Islet precursor cell (in vitro differentiated cells): Measurements from ENCODE around the gene CBX6.
A peak's percentile ranks its signal among the peaks of the same experiment; 100 is the strongest.
"Not testable (repeated sequence)": the region's sequence is repeated elsewhere in the genome, so short reads cannot be mapped to it uniquely, and the experiment has no call there.

Experiments
- DNase-seq: peaks from one replicate; pipeline ENCODE4 v3.0.0-alpha.2; 2018

The CBX6 gene

GRCh38 chr22:38872172-38872830 lies at the start of gene CBX6:
Gene CBX6 (minus strand): TSS chr22:38872216. CDS start chr22:38872190, 26 bp downstream.
- peak; percentile 92 for DNase-seq

GRCh38 chr22:38921806-38922205 lies 49.8 kb upstream of the CBX6 start:
- DNase-seq = no peak

GRCh38 chr22:38921120-38921519 lies 49.1 kb upstream of the CBX6 start:
- no peak for DNase-seq

- DNase-seq = no peak
These were observed 47.7 kb upstream of the CBX6 start for GRCh38 chr22:38919631-38920190.

GRCh38 chr22:38911434-38911833 lies 39.4 kb upstream of the CBX6 start:
- DNase-seq = no peak

GRCh38 chr22:38907767-38908166 lies 35.8 kb upstream of the CBX6 start:
- DNase-seq = no peak

GRCh38 chr22:38906052-38906451 lies 34.0 kb upstream of the CBX6 start:
- DNase-seq = no peak

- not testable (repeated sequence) for DNase-seq
These were observed 32.1 kb upstream of the CBX6 start for GRCh38 chr22:38904052-38904617.

- peak; percentile 76 for DNase-seq
These were observed 29.2 kb upstream of the CBX6 start for GRCh38 chr22:38901111-38901641.

- DNase-seq = no peak
These were observed 28.7 kb upstream of the CBX6 start for GRCh38 chr22:38900677-38901076.

GRCh38 chr22:38891256-38891655 lies 19.2 kb upstream of the CBX6 start:
- no peak for DNase-seq

- DNase-seq = no peak
These were observed 18.4 kb upstream of the CBX6 start for GRCh38 chr22:38890377-38890776.

GRCh38 chr22:38886333-38886732 lies 14.3 kb upstream of the CBX6 start:
- DNase-seq = no peak

GRCh38 chr22:38882972-38883622 lies 11.1 kb upstream of the CBX6 start:
- no peak for DNase-seq

GRCh38 chr22:38881997-38882879 lies 10.2 kb upstream of the CBX6 start:
- no peak for DNase-seq

GRCh38 chr22:38881464-38881871 lies 9.5 kb upstream of the CBX6 start:
- DNase-seq = no peak

- no peak for DNase-seq
These were observed 7.9 kb upstream of the CBX6 start for GRCh38 chr22:38879961-38880360.

GRCh38 chr22:38879108-38879729 lies 7.2 kb upstream of the CBX6 start:
- no peak for DNase-seq

- DNase-seq = peak; percentile 45
These were observed 6.0 kb upstream of the CBX6 start for GRCh38 chr22:38878001-38878400.

GRCh38 chr22:38874529-38875222 lies 2.7 kb upstream of the CBX6 start:
- peak; percentile 35 for DNase-seq
